K562 (cell line): ENCODE results near the gene FRAT1. TPM values are rescaled to one million over a fixed set of nuclear protein-coding genes. Genes with fewer than 3 reads are reported as not detected.

ENCODE experiments used
- ATAC-seq: fragments of 200-7000 bp; cut with Tn5 transposase; 3 replicates; pipeline ENCODE4 v1.9.1; 2020; ENCODE audit warnings: moderate library complexity
- BruUV-seq: library from RNA; stranded (reverse); fragments of 400-500 nt; replicated peaks from 2 replicates; lab custom pipeline; 2021; lab: Mats Ljungman, UMichigan
- CTCF ChIA-PET: fragments of 300-600 bp; formaldehyde crosslinking; extraction: SDS; loops from one replicate; lab custom pipeline; 2021; ENCODE audit warnings: low intra/inter-chr PET ratio; lab: Yijun Ruan, JAX
- POLR2A ChIA-PET: fragments of 300-600, 350-650 bp; sonication (Branson Sonifier 250); formaldehyde crosslinking; extraction: SDS; loops from one replicate; lab custom pipeline; 2021; ENCODE audit warnings: antibody characterized with exemption, inconsistent platforms; lab: Yijun Ruan, JAX
- DNase-seq, 4 experiments: peaks; one replicate each; pipeline versions ENCODE4 v3.0.0 to v3.0.0-alpha.2; 2011 to 2018; ENCODE audit warnings: low spot score in 3 of 4, mixed read lengths in 3 of 4; ENCODE audit errors: extremely low read depth in 1 of 4
- FAIRE-seq: peaks from 2 replicates; lab custom pipeline; 2011; peaks lifted over from hg19 to GRCh38; lab: Jason Lieb, UNC
- H2AFZ ChIP-seq: 2 replicates; pipeline ENCODE4 v1.6.0; 2011; ENCODE audit warnings: low read depth, low read length, control low read depth, inconsistent platforms
- H3K27ac ChIP-seq: fragments of 200-600 bp; 3 replicates; pipeline ENCODE4 v1.8.0; 2011; ENCODE audit warnings: low read depth, mild to moderate bottlenecking, control low read depth, inconsistent platforms, low read length, moderate library complexity, mixed read lengths; ENCODE audit errors: extremely low read depth
- H3K27me3 ChIP-seq, 2 experiments: fragments of 300-600 bp in 1 of 2; 2 replicates in 1 of 2; 3 replicates in 1 of 2; pipeline versions ENCODE4 v1.6.0 to v1.8.0; 2011; ENCODE audit warnings: inconsistent platforms in 2 of 2, low read length in 2 of 2, mild to moderate bottlenecking in 1 of 2, mixed read lengths in 1 of 2, moderate library complexity in 1 of 2; ENCODE audit not compliant: control insufficient read depth in 2 of 2, insufficient read depth in 2 of 2
- H3K36me3 ChIP-seq: fragments of 300-600 bp; 3 replicates; pipeline ENCODE4 v1.8.0; 2011; ENCODE audit warnings: mild to moderate bottlenecking, low read length, inconsistent platforms; ENCODE audit not compliant: control insufficient read depth, insufficient read depth
- H3K4me1 ChIP-seq, 2 experiments: fragments of 200-600 bp in 1 of 2; replicated peaks in 1 of 2; 2 replicates in 1 of 2; 3 replicates in 1 of 2; pipeline versions ENCODE4 v1.5.1 to v1.8.0; 2011; ENCODE audit warnings: inconsistent platforms in 2 of 2, low read length in 2 of 2, mild to moderate bottlenecking in 1 of 2, mixed read lengths in 1 of 2, moderate library complexity in 1 of 2; ENCODE audit not compliant: control insufficient read depth in 2 of 2, insufficient read depth in 2 of 2
- H3K4me2 ChIP-seq: 2 replicates; pipeline ENCODE4 v1.6.1; 2011; ENCODE audit warnings: low read length, control low read depth, inconsistent platforms, mixed read lengths; ENCODE audit not compliant: insufficient read depth
- H3K4me3 ChIP-seq: fragments of 200-600 bp; sonication (generic), shearing (Covaris generic); 2 replicates; pipeline ENCODE4 v1.5.1; 2016; ENCODE audit warnings: control low read depth, inconsistent platforms
- H3K79me2 ChIP-seq: fragments of 200-600 bp; 3 replicates; pipeline ENCODE4 v1.8.0; 2011; ENCODE audit warnings: low read length, inconsistent platforms; ENCODE audit not compliant: control insufficient read depth, insufficient read depth
- H3K9ac ChIP-seq, 2 experiments: 2 replicates each; pipeline versions ENCODE4 v1.6.0 to v1.6.1; 2011; ENCODE audit warnings: low read depth in 2 of 2, low read length in 2 of 2, control low read depth in 1 of 2, inconsistent platforms in 1 of 2, mild to moderate bottlenecking in 1 of 2, mixed read lengths in 1 of 2; ENCODE audit not compliant: insufficient read depth in 1 of 2
- H3K9me1 ChIP-seq: one replicate; pipeline ENCODE4 v1.6.0; 2011; ENCODE audit warnings: inconsistent platforms, mild to moderate bottlenecking, low read length, moderate library complexity; ENCODE audit not compliant: control insufficient read depth, insufficient read depth
- H3K9me3 ChIP-seq: replicated peaks from 2 replicates; pipeline ENCODE4 v1.5.1; 2011; ENCODE audit warnings: low read depth, low read length, inconsistent platforms; ENCODE audit not compliant: control insufficient read depth, insufficient read depth
- H4K20me1 ChIP-seq: replicated peaks from 2 replicates; pipeline ENCODE4 v1.6.1; 2011; ENCODE audit warnings: low read length, inconsistent platforms, mixed read lengths; ENCODE audit not compliant: control insufficient read depth, insufficient read depth
- CTCF ChIP-seq, 3 experiments: IDR thresholded peaks in 2 of 3; conservative IDR thresholded peaks in 1 of 3; 2 replicates each; pipeline ENCODE4 v1.5.1; 2011 to 2012; ENCODE audit warnings: low read length in 3 of 3, mild to moderate bottlenecking in 3 of 3, control low read depth in 2 of 3, improper control_type of control experiment in 1 of 3, inconsistent platforms in 1 of 3, low read depth in 1 of 3, mixed read lengths in 1 of 3, moderate library complexity in 1 of 3; ENCODE audit not compliant: insufficient read depth in 2 of 3
- ERF ChIP-seq: fragments of 450-650 bp; formaldehyde crosslinking; IDR thresholded peaks from 2 replicates; pipeline ENCODE4 v1.4.0; 2020; ENCODE audit warnings: mild to moderate bottlenecking, mixed read lengths
- KDM4B ChIP-seq, 2 experiments: fragments of 450-650 bp in 1 of 2; sonication (generic) in 1 of 2; IDR thresholded peaks; 2 replicates each; pipeline ENCODE4 v1.6.1; 2016 to 2017; ENCODE audit warnings: borderline replicate concordance in 2 of 2, antibody characterized with exemption in 1 of 2, low read depth in 1 of 2, mild to moderate bottlenecking in 1 of 2
- NFIX ChIP-seq: fragments of 250-450 bp; sonication (Bioruptor Pico); IDR thresholded peaks from 2 replicates; pipeline ENCODE4 v1.4.0; 2020; ENCODE audit warnings: low read depth, mild to moderate bottlenecking, moderate library complexity
- RAD21 ChIP-seq, 2 experiments: fragments of 250-450 bp in 1 of 2; fragments of 450-650 bp in 1 of 2; sonication (Bioruptor Pico) in 1 of 2; formaldehyde crosslinking in 1 of 2; IDR thresholded peaks in 1 of 2; conservative IDR thresholded peaks in 1 of 2; 2 replicates each; pipeline versions ENCODE4 v1.4.0 to v1.8.0; 2020 to 2022; ENCODE audit warnings: mild to moderate bottlenecking in 2 of 2, moderate library complexity in 1 of 2
- REST ChIP-seq, 2 experiments: fragments of 450-650 bp; formaldehyde crosslinking in 1 of 2; IDR thresholded peaks; 2 replicates each; pipeline versions ENCODE4 v1.4.0 to v1.6.1; 2014 to 2020; ENCODE audit warnings: mild to moderate bottlenecking in 2 of 2, borderline replicate concordance in 1 of 2, low read depth in 1 of 2
- SRF ChIP-seq, 2 experiments: fragments of 250-450, 450-650 bp in 1 of 2; sonication (Bioruptor Pico) in 1 of 2; sonication (generic) in 1 of 2; formaldehyde crosslinking; IDR thresholded peaks; 2 replicates each; pipeline versions ENCODE4 v1.5.0 to v1.5.1; 2020 to 2022; ENCODE audit warnings: mild to moderate bottlenecking in 1 of 2, missing genetic modification reagents in 1 of 2
- ZC3H4 ChIP-seq: sonication (generic); formaldehyde crosslinking; IDR thresholded peaks from 2 replicates; pipeline ENCODE4 v1.9.0; 2021; ENCODE audit warnings: missing genetic modification reagents, borderline replicate concordance
- ZNF282 ChIP-seq: sonication (generic); formaldehyde crosslinking; IDR thresholded peaks from 2 replicates; pipeline ENCODE4 v1.8.1; 2023; ENCODE audit warnings: missing genetic modification reagents
- WGBS: fragments of 100-300 bp; shearing (Covaris generic); methylation state at CpG from one replicate; pipeline ENCODE4 v1.1.6; 2016; ENCODE audit warnings: low coverage, mixed read lengths; ENCODE audit not compliant: insufficient coverage; ENCODE audit errors: missing lambda C conversion rate; 5-methylcytosine and 5-hydroxymethylcytosine counted together
- in situ Hi-C: fragments of 300-500 bp; cut with MboI; formaldehyde crosslinking; loops from 4 replicates; pipeline ENCODE4 v1.15.0; 2018; ENCODE audit warnings: inconsistent platforms, mixed read lengths
- intact Hi-C: fragments of 100-400 bp; cut with micrococcal nuclease; formaldehyde crosslinking; loops from 2 replicates; pipeline ENCODE4 v1.14.2; 2022
- polyA plus RNA-seq, 8 experiments: library from polyadenylated mRNA; depleted of rRNA in 4 of 8; stranded (reverse) in 5 of 8; unstranded in 3 of 8; fragments of >200 nt; fragmentation: Nextera tagmentation in 2 of 8; fragmentation: Illumina TruSeq in 1 of 8; extraction: Ambion mirVana in 2 of 8; extraction: Trizol in 1 of 8; gene quantifications; 2 replicates each; pipeline versions ENCODE4 v1.2.1 to v1.2.3, GENCODE V29; 2011 to 2014; ENCODE audit warnings: inconsistent platforms in 1 of 8, missing spikeins in 1 of 8
- total RNA-seq, 7 experiments: library from RNA; depleted of rRNA in 6 of 7; stranded (reverse); fragments of >200 nt in 6 of 7; fragmentation: Illumina TruSeq in 2 of 7; extraction: Trizol in 2 of 7; gene quantifications; 2 replicates each; pipeline versions ENCODE4 v1.2.1 to v1.2.3, GENCODE V29; 2011 to 2021; ENCODE audit warnings: low replicate concordance in 1 of 7

Gene FRAT1
- total and polyA plus RNA-seq, 9 of the 15 experiments (the other 6 are each of a cell fraction or from before 2014, with no cell fraction given), result 0.11 to 4.6 (median 1.4) TPM

- no peak for TF ChIP-seq NFIX (CRISPR knock-in tag)
- no peak for TF ChIP-seq ZC3H4 (CRISPR knock-in tag)
Measured at GRCh38 chr10:97353945-97354344, 34.9 kb downstream of the FRAT1 start (continued).

- POLR2A ChIA-PET, result no interaction called here
- Histone ChIP-seq H3K4me1 (no peaks in the 10 kb centered on the region; a peak in 1 of 5 replicates), H3K9ac (no peak overlapping the region), H4K20me1 (no peaks in the 10 kb centered on the region), H3K27me3 (no peaks in the 10 kb centered on the region), H2AFZ (no peak overlapping the region), H3K27ac (no peak overlapping the region; the same call in 2 of the 3 replicates), H3K9me1 (no peaks in the 10 kb centered on the region), H3K79me2 (no peaks in the 10 kb centered on the region), H3K36me3 (peaks cover 51% of the 10 kb centered on the region; the same call in 2 of the 3 replicates), H3K4me3 (no peak overlapping the region), H3K4me2 (no peak overlapping the region), H3K9me3 (no peaks in the 10 kb centered on the region)
- DNase-seq, result no peak
- peak; percentile 68 for ATAC-seq
- CTCF ChIA-PET, result interaction anchor here (0.7 to 1.1 kb wide), 4 partner anchors 73 to 978 kb away, joined by 3 to 4 read pairs (median 3); no protein-coding TSS in a partner anchor
- in situ Hi-C loops, result loop anchor here (10.0 kb wide), 1 partner anchor 281 kb away; no protein-coding TSS in a partner anchor
- FAIRE-seq, result no peak
- BruUV-seq, result no TSS peak
- WGBS, result 68% methylated on average over 4 of the region's 5 CpGs
- intact Hi-C loops, result loop anchor here (2.0 to 5.0 kb wide), 2 partner anchors 77 to 283 kb away; no protein-coding TSS in a partner anchor
- TF ChIP-seq ZNF282 (CRISPR knock-in tag) (no peak), RAD21 (CRISPR knock-in tag; conservative IDR thresholded peaks at IDR 0.05 in 1 of 2, IDR thresholded peaks at IDR 0.05 in 1 of 2) (peak in 1 of 2 experiments; percentile 58; a peak in 3 of 4 replicates), REST (IDR thresholded peaks at IDR 0.05; ENCODE audit: borderline replicate concordance) (peak; percentile 45; the same call in 1 of the 2 replicates), REST (CRISPR knock-in tag; IDR thresholded peaks at IDR 0.05; ENCODE audit: low read depth) (no peak), SRF (CRISPR knock-in tag; IDR thresholded peaks at IDR 0.05) (peak in 1 of 2 experiments; percentile 92; a peak in 2 of 4 replicates), KDM4B (IDR thresholded peaks at IDR 0.05; ENCODE audit: borderline replicate concordance in 2 of 2, low read depth in 1 of 2) (no peak), ERF (CRISPR knock-in tag) (no peak), CTCF (IDR thresholded peaks at IDR 0.05 in 2 of 3, conservative IDR thresholded peaks at IDR 0.05 in 1 of 3; ENCODE audit: insufficient read depth in 2 of 3, low read depth in 1 of 3, low read length in 3 of 3) (peak; percentile 44 to 55 (median 54))
Measured at GRCh38 chr10:97355571-97355975, 36.5 kb downstream of the FRAT1 start.
